Upper lobe of right lung (tissue), 1 donor: ENCODE measurements around the gene CUX1. TPM values are rescaled to one million over a fixed set of nuclear protein-coding genes. Genes with fewer than 3 reads are reported as not detected.

Experiments used
- ATAC-seq: fragments of 200-7000 bp; cut with Tn5 transposase; one replicate; pipeline ENCODE4 v1.9.1; 2020; ENCODE audit warnings: mild to moderate bottlenecking, moderate library complexity
- DNase-seq: peaks from one replicate; pipeline ENCODE4 v3.0.0-alpha.2; 2020
- H3K27ac ChIP-seq: fragments of 200-600 bp; one replicate; pipeline ENCODE4 v1.8.0; 2022
- H3K27me3 ChIP-seq: fragments of 200-600 bp; one replicate; pipeline ENCODE4 v1.8.0; 2022; ENCODE audit warnings: mild to moderate bottlenecking
- H3K36me3 ChIP-seq: fragments of 200-600 bp; one replicate; pipeline ENCODE4 v1.8.0; 2022
- H3K4me1 ChIP-seq: fragments of 200-600 bp; one replicate; pipeline ENCODE4 v1.8.0; 2022
- H3K4me3 ChIP-seq: fragments of 200-600 bp; one replicate; pipeline ENCODE4 v1.8.0; 2022; ENCODE audit warnings: mild to moderate bottlenecking
- H3K9me3 ChIP-seq: fragments of 200-600 bp; one replicate; pipeline ENCODE4 v1.8.0; 2022
- CTCF ChIP-seq: fragments of 200-600 bp; IDR thresholded peaks from one replicate; pipeline ENCODE4 v1.8.0; 2022; ENCODE audit warnings: antibody characterized with exemption
- intact Hi-C: fragments of 100-400 bp; cut with DNase I; formaldehyde crosslinking; loops from one replicate; pipeline ENCODE4 v1.11.0; 2022
- long read RNA-seq: library from polyadenylated mRNA; unstranded; transcript quantifications from one replicate; pipeline ENCODE4 v2.0.0, GENCODE V29; 2021
- total RNA-seq: library from RNA; stranded (reverse); fragmentation: NEBNext Ultra II Directional; extraction: Animal tissue kit (Norgen Biotek cat#: 25700); gene quantifications from one replicate; pipeline ENCODE4 v1.2.1, GENCODE V29; 2021
- donor health status: DM: no; HTN: yes; CAD: no; lungs with severe emphysema.

CUX1 gene
- 132 TPM for total RNA-seq
- long read RNA-seq, transcript CUX1-202 (23 exons, 2,931 nt), result major isoform, 29 of 135 reads
- long read RNA-seq, transcript CUX1-206 (23 exons, 3,026 nt), result minor isoform, 8 of 135 reads
- long read RNA-seq, partial matches to known transcripts, result 43 of 135 reads
- long read RNA-seq, other reads (novel, unspliced or antisense), result 54 of 135 reads

- Histone ChIP-seq H3K27ac (peak within 1 kb of the TSS; percentile 72), H3K4me3 (peak within 1 kb of the TSS; percentile 90), H3K27me3 (no peaks in the 10 kb centered on the region), H3K4me1 (peaks cover 25% of the 10 kb centered on the region), H3K36me3 (no peaks in the 10 kb centered on the region), H3K9me3 (no peaks in the 10 kb centered on the region)
- DNase-seq (peak; percentile 79), ATAC-seq (peak; percentile 18)
- intact Hi-C loops, result loop anchor here (10.0 kb wide), 1 partner anchor 133 kb away; no protein-coding TSS in a partner anchor
- no peak for TF ChIP-seq CTCF
Measured at GRCh38 chr7:101817471-101818286, at the start of gene CUX1. TSS of gene CUX1 (plus strand) at chr7:101817626. CDS start at chr7:101817640, 14 bp downstream.

- intact Hi-C loops, result no loop called here
- no peak overlapping the region for H3K27ac ChIP-seq
- H3K4me3 ChIP-seq, result no peak overlapping the region
- H3K27me3 ChIP-seq, result no peaks in the 10 kb centered on the region
- DNase-seq, result no peak
- H3K4me1 ChIP-seq, result no peaks in the 10 kb centered on the region
- no peak for TF ChIP-seq CTCF
- H3K36me3 ChIP-seq, result no peaks in the 10 kb centered on the region
- ATAC-seq, result no peak
- no peaks in the 10 kb centered on the region for H3K9me3 ChIP-seq
Measured at GRCh38 chr7:101768280-101768679, 49.1 kb upstream of the CUX1 start.

GRCh38 chr7:101770466-101770865 lies 47.0 kb upstream of the CUX1 start:
- Histone ChIP-seq H3K4me3 (no peak overlapping the region), H3K9me3 (no peaks in the 10 kb centered on the region), H3K27ac (no peak overlapping the region), H3K4me1 (no peaks in the 10 kb centered on the region), H3K27me3 (no peaks in the 10 kb centered on the region), H3K36me3 (no peaks in the 10 kb centered on the region)
- no peak for DNase-seq
- TF ChIP-seq CTCF, result no peak
- no peak for ATAC-seq
- intact Hi-C loops, result no loop called here

- intact Hi-C loops, result no loop called here
- H3K9me3 ChIP-seq, result no peaks in the 10 kb centered on the region
- DNase-seq (no peak), ATAC-seq (no peak)
- H3K4me3 ChIP-seq, result no peak overlapping the region
- no peak overlapping the region for H3K27ac ChIP-seq
- no peaks in the 10 kb centered on the region for H3K36me3 ChIP-seq
- H3K4me1 ChIP-seq, result no peaks in the 10 kb centered on the region
- H3K27me3 ChIP-seq, result no peaks in the 10 kb centered on the region
- TF ChIP-seq CTCF, result no peak
Measured at GRCh38 chr7:101772508-101773211, 44.8 kb upstream of the CUX1 start.

- no peak for ATAC-seq
- intact Hi-C loops, result no loop called here
- no peak overlapping the region for H3K4me3 ChIP-seq
- H3K27me3 ChIP-seq, result no peaks in the 10 kb centered on the region
- no peak overlapping the region for H3K27ac ChIP-seq
- TF ChIP-seq CTCF, result no peak
- H3K36me3 ChIP-seq, result no peaks in the 10 kb centered on the region
- no peaks in the 10 kb centered on the region for H3K4me1 ChIP-seq
- H3K9me3 ChIP-seq, result no peaks in the 10 kb centered on the region
- no peak for DNase-seq
Measured at GRCh38 chr7:101775181-101775580, 42.2 kb upstream of the CUX1 start.
